HEK293 (cell line): ENCODE measurements around the gene KCNJ6.

ENCODE experiments used
- CTCF ChIA-PET: fragments of 350-600 bp; formaldehyde crosslinking; extraction: SDS; loops from one replicate; lab custom pipeline; 2021; ENCODE audit warnings: antibody characterized with exemption; lab: Yijun Ruan, JAX
- POLR2A ChIA-PET: fragments of 300-600 bp; formaldehyde crosslinking; extraction: SDS; loops from one replicate; lab custom pipeline; 2020; ENCODE audit warnings: antibody characterized with exemption, inconsistent platforms; lab: Yijun Ruan, JAX
- H3K27ac ChIP-seq: fragments of 200-500 bp; sonication (Bioruptor generic); 2 replicates; pipeline ENCODE4 v1.5.1; 2014; ENCODE audit warnings: low read depth, low read length, control low read depth, inconsistent platforms; ENCODE audit errors: extremely low read depth
- H3K36me3 ChIP-seq, 2 experiments: fragments of 200-500 bp in 1 of 2; sonication (Bioruptor generic) in 1 of 2; 1 replicate in 1 of 2; 2 replicates in 1 of 2; pipeline ENCODE4 v1.5.1; 2014 to 2017; ENCODE audit warnings: inconsistent platforms in 2 of 2, low read length in 2 of 2; ENCODE audit not compliant: control insufficient read depth in 2 of 2, insufficient read depth in 1 of 2
- H3K4me1 ChIP-seq: fragments of 200-500 bp; sonication (Bioruptor generic); 2 replicates; pipeline ENCODE4 v1.5.1; 2014; ENCODE audit warnings: mild to moderate bottlenecking, low read length, inconsistent platforms; ENCODE audit not compliant: control insufficient read depth, insufficient read depth
- H3K4me3 ChIP-seq: 2 replicates; pipeline ENCODE4 v1.5.1; 2011; ENCODE audit warnings: low read depth, mild to moderate bottlenecking, control low read depth, low read length, moderate library complexity
- H3K9me3 ChIP-seq: fragments of 200-500 bp; sonication (Bioruptor generic); 2 replicates; pipeline ENCODE4 v1.5.1; 2014; ENCODE audit warnings: low read depth, low read length, inconsistent platforms; ENCODE audit not compliant: control insufficient read depth, insufficient read depth
- HOXC10 ChIP-seq: sonication (generic); formaldehyde crosslinking; IDR thresholded peaks from 2 replicates; pipeline ENCODE4 v1.8.1; 2023; ENCODE audit warnings: mild to moderate bottlenecking, missing genetic modification reagents
- KLF1 ChIP-seq: fragments of 450-650 bp; formaldehyde crosslinking; IDR thresholded peaks from 2 replicates; pipeline ENCODE4 v1.5.1; 2016; ENCODE audit warnings: missing biosample characterization, missing genetic modification characterization
- KLF9 ChIP-seq: fragments of 450-650 bp; formaldehyde crosslinking; IDR thresholded peaks from 2 replicates; pipeline ENCODE4 v1.5.1; 2016; ENCODE audit warnings: missing biosample characterization, missing genetic modification characterization, low read depth
- MZF1 ChIP-seq: fragments of 450-650 bp; formaldehyde crosslinking; IDR thresholded peaks from 2 replicates; pipeline ENCODE4 v1.5.1; 2017; ENCODE audit warnings: missing biosample characterization, missing genetic modification characterization, borderline replicate concordance
- REPIN1 ChIP-seq: fragments of 450-650 bp; formaldehyde crosslinking; IDR thresholded peaks from 2 replicates; pipeline ENCODE4 v1.5.1; 2017; ENCODE audit warnings: missing biosample characterization, missing genetic modification characterization, low read depth
- SP3 ChIP-seq: fragments of 450-650 bp; formaldehyde crosslinking; IDR thresholded peaks from 2 replicates; pipeline ENCODE4 v1.5.1; 2016; ENCODE audit warnings: missing biosample characterization, missing genetic modification characterization
- TRIM28 ChIP-seq: IDR thresholded peaks from 2 replicates; pipeline ENCODE4 v1.6.1; 2011; ENCODE audit warnings: low read length, control low read depth, borderline replicate concordance
- YY2 ChIP-seq: fragments of 450-650 bp; formaldehyde crosslinking; IDR thresholded peaks from 2 replicates; pipeline ENCODE4 v1.5.1; 2016; ENCODE audit warnings: missing biosample characterization, missing genetic modification characterization
- ZBTB20 ChIP-seq: fragments of 450-650 bp; formaldehyde crosslinking; IDR thresholded peaks from 2 replicates; pipeline ENCODE4 v1.5.1; 2016; ENCODE audit warnings: missing biosample characterization, missing genetic modification characterization
- ZFP3 ChIP-seq: fragments of 450-650 bp; formaldehyde crosslinking; IDR thresholded peaks from 2 replicates; pipeline ENCODE4 v1.5.1; 2016; ENCODE audit warnings: low read depth, missing biosample characterization, missing genetic modification characterization
- ZNF169 ChIP-seq: fragments of 450-650 bp; formaldehyde crosslinking; IDR thresholded peaks from 2 replicates; pipeline ENCODE4 v1.5.1; 2016; ENCODE audit warnings: missing biosample characterization, missing genetic modification characterization
- ZNF175 ChIP-seq: fragments of 450-650 bp; formaldehyde crosslinking; IDR thresholded peaks from 2 replicates; pipeline ENCODE4 v1.5.1; 2016; ENCODE audit warnings: missing biosample characterization, missing genetic modification characterization
- ZNF19 ChIP-seq: fragments of 450-650 bp; formaldehyde crosslinking; IDR thresholded peaks from 2 replicates; pipeline ENCODE4; 2016; ENCODE audit warnings: missing biosample characterization, missing genetic modification characterization, low read depth
- ZNF24 ChIP-seq: fragments of 450-650 bp; formaldehyde crosslinking; IDR thresholded peaks from 2 replicates; pipeline ENCODE4 v1.5.1; 2016; ENCODE audit warnings: missing biosample characterization, missing genetic modification characterization
- ZNF248 ChIP-seq: fragments of 450-650 bp; formaldehyde crosslinking; IDR thresholded peaks from 2 replicates; pipeline ENCODE4 v1.5.1; 2017; ENCODE audit warnings: missing biosample characterization, missing genetic modification characterization
- ZNF274 ChIP-seq, 2 experiments: fragments of 200-500 bp in 1 of 2; fragments of 450-650 bp in 1 of 2; sonication (Bioruptor generic) in 1 of 2; formaldehyde crosslinking in 1 of 2; IDR thresholded peaks; 2 replicates each; pipeline versions ENCODE4 v1.5.1 to v1.6.1; 2014 to 2016; ENCODE audit warnings: borderline replicate concordance in 1 of 2, inconsistent platforms in 1 of 2, low read length in 1 of 2, missing biosample characterization in 1 of 2, missing genetic modification characterization in 1 of 2
- ZNF366 ChIP-seq: fragments of 450-650 bp; formaldehyde crosslinking; conservative IDR thresholded peaks from 2 replicates; pipeline ENCODE4 v1.5.1; 2016; ENCODE audit warnings: missing biosample characterization, missing genetic modification characterization
- ZNF529 ChIP-seq: fragments of 450-650 bp; formaldehyde crosslinking; IDR thresholded peaks from 2 replicates; pipeline ENCODE4 v1.5.1; 2017; ENCODE audit warnings: missing genetic modification characterization, missing biosample characterization; ENCODE audit not compliant: insufficient replicate concordance
- ZNF555 ChIP-seq: fragments of 450-650 bp; formaldehyde crosslinking; conservative IDR thresholded peaks from 2 replicates; pipeline ENCODE4 v1.5.1; 2017; ENCODE audit warnings: missing biosample characterization, mild to moderate bottlenecking, missing genetic modification characterization, inconsistent platforms
- ZNF623 ChIP-seq: fragments of 450-650 bp; formaldehyde crosslinking; IDR thresholded peaks from 2 replicates; pipeline ENCODE4 v1.5.1; 2016; ENCODE audit warnings: missing biosample characterization, missing genetic modification characterization
- ZNF670 ChIP-seq: fragments of 450-650 bp; formaldehyde crosslinking; IDR thresholded peaks from 2 replicates; pipeline ENCODE4 v1.5.1; 2016; ENCODE audit warnings: missing biosample characterization, missing genetic modification characterization, low read depth
- ZNF792 ChIP-seq: fragments of 450-650 bp; formaldehyde crosslinking; IDR thresholded peaks from 2 replicates; pipeline ENCODE4 v1.5.1; 2016; ENCODE audit warnings: missing biosample characterization, missing genetic modification characterization
- ZNF837 ChIP-seq: fragments of 450-650 bp; formaldehyde crosslinking; IDR thresholded peaks from 2 replicates; pipeline ENCODE4 v1.5.1; 2016; ENCODE audit warnings: missing biosample characterization, missing genetic modification characterization
- ZXDB ChIP-seq: fragments of 450-650 bp; formaldehyde crosslinking; IDR thresholded peaks from 2 replicates; pipeline ENCODE4 v1.5.1; 2016; ENCODE audit warnings: missing biosample characterization, missing genetic modification characterization
- TF ChIP-seq, protein P1 (sequence below): fragments of 450-650 bp; formaldehyde crosslinking; IDR thresholded peaks from 2 replicates; pipeline ENCODE4 v1.5.1; 2016; ENCODE audit warnings: missing biosample characterization, missing genetic modification characterization
- TF ChIP-seq, protein P2 (sequence below): fragments of 450-650 bp; formaldehyde crosslinking; IDR thresholded peaks from 2 replicates; pipeline ENCODE4 v1.5.1; 2017; ENCODE audit warnings: missing biosample characterization, missing genetic modification characterization
- TF ChIP-seq, protein P3 (sequence below): fragments of 450-650 bp; formaldehyde crosslinking; IDR thresholded peaks from 2 replicates; pipeline ENCODE4 v1.5.1; 2016; ENCODE audit warnings: missing biosample characterization, missing genetic modification characterization
- TF ChIP-seq, protein P4 (sequence below): fragments of 450-650 bp; formaldehyde crosslinking; IDR thresholded peaks from 2 replicates; pipeline ENCODE4 v1.5.1; 2016; ENCODE audit warnings: missing biosample characterization, missing genetic modification characterization
- TF ChIP-seq, protein P5 (sequence below): fragments of 450-650 bp; formaldehyde crosslinking; IDR thresholded peaks from 2 replicates; pipeline ENCODE4 v1.5.1; 2016; ENCODE audit warnings: missing biosample characterization, missing genetic modification characterization

Gene KCNJ6

DNA sequence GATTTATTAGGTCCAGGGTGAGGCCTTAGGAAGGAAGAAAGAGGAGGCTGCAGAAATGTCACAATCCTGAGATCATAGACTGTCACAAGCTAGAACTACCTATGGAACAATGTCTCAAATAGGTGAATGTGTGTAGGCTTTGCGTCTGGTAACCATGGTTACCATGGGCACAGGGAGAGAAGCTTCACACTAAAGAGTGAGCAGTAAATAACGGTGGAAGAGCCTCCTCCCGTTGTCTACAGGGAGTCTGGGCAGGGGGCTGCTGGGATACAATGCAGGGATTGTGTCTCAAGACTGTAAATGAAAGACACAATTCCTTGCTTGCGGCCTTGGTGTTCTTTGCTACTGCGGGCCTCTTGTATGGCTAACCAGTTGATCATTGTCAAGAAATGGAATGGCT, 28.2 kb upstream of the KCNJ6 start:
- no peak overlapping the region for H3K27ac ChIP-seq
- POLR2A ChIA-PET: no interaction called here
- TF ChIP-seq MZF1 (tag by site-specific recombination) (no peak), ZNF175 (no peak), ZNF366 (tag by site-specific recombination) (no peak), TRIM28 (no peak), ZNF529 (tag by site-specific recombination) (no peak), ZFP3 (no peak), KLF9 (tag by site-specific recombination) (no peak), ZNF169 (no peak), ZNF19 (tag by site-specific recombination) (no peak), REPIN1 (tag by site-specific recombination) (no peak), ZNF792 (tag by site-specific recombination) (no peak)
- TF ChIP-seq, protein P1, sequence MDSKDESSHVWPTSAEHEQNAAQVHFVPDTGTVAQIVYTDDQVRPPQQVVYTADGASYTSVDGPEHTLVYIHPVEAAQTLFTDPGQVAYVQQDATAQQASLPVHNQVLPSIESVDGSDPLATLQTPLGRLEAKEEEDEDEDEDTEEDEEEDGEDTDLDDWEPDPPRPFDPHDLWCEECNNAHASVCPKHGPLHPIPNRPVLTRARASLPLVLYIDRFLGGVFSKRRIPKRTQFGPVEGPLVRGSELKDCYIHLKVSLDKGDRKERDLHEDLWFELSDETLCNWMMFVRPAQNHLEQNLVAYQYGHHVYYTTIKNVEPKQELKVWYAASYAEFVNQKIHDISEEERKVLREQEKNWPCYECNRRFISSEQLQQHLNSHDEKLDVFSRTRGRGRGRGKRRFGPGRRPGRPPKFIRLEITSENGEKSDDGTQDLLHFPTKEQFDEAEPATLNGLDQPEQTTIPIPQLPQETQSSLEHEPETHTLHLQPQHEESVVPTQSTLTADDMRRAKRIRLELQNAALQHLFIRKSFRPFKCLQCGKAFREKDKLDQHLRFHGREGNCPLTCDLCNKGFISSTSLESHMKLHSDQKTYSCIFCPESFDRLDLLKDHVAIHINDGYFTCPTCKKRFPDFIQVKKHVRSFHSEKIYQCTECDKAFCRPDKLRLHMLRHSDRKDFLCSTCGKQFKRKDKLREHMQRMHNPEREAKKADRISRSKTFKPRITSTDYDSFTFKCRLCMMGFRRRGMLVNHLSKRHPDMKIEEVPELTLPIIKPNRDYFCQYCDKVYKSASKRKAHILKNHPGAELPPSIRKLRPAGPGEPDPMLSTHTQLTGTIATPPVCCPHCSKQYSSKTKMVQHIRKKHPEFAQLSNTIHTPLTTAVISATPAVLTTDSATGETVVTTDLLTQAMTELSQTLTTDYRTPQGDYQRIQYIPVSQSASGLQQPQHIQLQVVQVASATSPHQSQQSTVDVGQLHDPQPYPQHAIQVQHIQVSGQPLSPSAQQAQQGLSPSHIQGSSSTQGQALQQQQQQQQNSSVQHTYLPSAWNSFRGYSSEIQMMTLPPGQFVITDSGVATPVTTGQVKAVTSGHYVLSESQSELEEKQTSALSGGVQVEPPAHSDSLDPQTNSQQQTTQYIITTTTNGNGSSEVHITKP (tag by site-specific recombination): no peak
- TF ChIP-seq, protein P2, sequence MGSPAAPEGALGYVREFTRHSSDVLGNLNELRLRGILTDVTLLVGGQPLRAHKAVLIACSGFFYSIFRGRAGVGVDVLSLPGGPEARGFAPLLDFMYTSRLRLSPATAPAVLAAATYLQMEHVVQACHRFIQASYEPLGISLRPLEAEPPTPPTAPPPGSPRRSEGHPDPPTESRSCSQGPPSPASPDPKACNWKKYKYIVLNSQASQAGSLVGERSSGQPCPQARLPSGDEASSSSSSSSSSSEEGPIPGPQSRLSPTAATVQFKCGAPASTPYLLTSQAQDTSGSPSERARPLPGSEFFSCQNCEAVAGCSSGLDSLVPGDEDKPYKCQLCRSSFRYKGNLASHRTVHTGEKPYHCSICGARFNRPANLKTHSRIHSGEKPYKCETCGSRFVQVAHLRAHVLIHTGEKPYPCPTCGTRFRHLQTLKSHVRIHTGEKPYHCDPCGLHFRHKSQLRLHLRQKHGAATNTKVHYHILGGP (tag by site-specific recombination): no peak
- TF ChIP-seq, protein P3, sequence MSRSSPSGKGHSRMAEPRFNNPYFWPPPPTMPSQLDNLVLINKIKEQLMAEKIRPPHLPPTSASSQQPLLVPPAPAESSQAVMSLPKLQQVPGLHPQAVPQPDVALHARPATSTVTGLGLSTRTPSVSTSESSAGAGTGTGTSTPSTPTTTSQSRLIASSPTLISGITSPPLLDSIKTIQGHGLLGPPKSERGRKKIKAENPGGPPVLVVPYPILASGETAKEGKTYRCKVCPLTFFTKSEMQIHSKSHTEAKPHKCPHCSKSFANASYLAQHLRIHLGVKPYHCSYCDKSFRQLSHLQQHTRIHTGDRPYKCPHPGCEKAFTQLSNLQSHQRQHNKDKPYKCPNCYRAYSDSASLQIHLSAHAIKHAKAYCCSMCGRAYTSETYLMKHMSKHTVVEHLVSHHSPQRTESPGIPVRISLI: no peak
- CTCF ChIA-PET: no interaction called here
- no peaks in the 10 kb centered on the region for H3K36me3 ChIP-seq
- H3K4me1 ChIP-seq: no peaks in the 10 kb centered on the region
- H3K9me3 ChIP-seq: no peaks in the 10 kb centered on the region
- no peak overlapping the region for H3K4me3 ChIP-seq

DNA sequence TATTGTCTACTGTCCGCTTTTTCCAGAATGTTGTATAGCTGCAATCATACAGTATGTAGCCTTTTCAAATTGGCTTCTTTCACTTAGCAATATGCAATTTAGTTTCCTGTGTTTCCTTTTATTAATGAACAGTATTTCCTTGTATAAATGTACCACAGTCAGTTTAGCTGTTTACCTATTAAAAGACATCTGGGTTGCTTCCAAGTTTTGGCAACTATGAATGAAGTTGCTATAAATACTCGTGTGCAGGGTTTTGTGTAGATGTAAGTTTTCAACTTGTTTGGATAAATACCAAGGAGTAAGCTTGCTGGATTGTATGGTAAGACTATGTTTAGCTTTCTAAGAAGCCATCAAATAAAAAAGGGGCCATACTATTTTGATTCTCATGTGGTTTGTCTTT, 24.4 kb upstream of the KCNJ6 start:
- ChIA-PET POLR2A (no interaction called here), CTCF (interaction anchor here (0.5 to 0.6 kb wide), 2 partner anchors 24 to 411 kb away, joined by 3 read pairs; no protein-coding TSS in a partner anchor)
- H3K4me1 ChIP-seq: no peaks in the 10 kb centered on the region
- no peaks in the 10 kb centered on the region for H3K36me3 ChIP-seq
- H3K27ac ChIP-seq: no peak overlapping the region
- H3K4me3 ChIP-seq: no peak overlapping the region
- H3K9me3 ChIP-seq: no peaks in the 10 kb centered on the region
- TF ChIP-seq SP3 (tag by site-specific recombination): no peak
- TF ChIP-seq ZNF555 (tag by site-specific recombination): no peak
- TF ChIP-seq, protein P4, sequence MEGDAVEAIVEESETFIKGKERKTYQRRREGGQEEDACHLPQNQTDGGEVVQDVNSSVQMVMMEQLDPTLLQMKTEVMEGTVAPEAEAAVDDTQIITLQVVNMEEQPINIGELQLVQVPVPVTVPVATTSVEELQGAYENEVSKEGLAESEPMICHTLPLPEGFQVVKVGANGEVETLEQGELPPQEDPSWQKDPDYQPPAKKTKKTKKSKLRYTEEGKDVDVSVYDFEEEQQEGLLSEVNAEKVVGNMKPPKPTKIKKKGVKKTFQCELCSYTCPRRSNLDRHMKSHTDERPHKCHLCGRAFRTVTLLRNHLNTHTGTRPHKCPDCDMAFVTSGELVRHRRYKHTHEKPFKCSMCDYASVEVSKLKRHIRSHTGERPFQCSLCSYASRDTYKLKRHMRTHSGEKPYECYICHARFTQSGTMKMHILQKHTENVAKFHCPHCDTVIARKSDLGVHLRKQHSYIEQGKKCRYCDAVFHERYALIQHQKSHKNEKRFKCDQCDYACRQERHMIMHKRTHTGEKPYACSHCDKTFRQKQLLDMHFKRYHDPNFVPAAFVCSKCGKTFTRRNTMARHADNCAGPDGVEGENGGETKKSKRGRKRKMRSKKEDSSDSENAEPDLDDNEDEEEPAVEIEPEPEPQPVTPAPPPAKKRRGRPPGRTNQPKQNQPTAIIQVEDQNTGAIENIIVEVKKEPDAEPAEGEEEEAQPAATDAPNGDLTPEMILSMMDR (tag by site-specific recombination): no peak
- TF ChIP-seq KLF1 (tag by site-specific recombination): no peak
- TF ChIP-seq, protein P5, sequence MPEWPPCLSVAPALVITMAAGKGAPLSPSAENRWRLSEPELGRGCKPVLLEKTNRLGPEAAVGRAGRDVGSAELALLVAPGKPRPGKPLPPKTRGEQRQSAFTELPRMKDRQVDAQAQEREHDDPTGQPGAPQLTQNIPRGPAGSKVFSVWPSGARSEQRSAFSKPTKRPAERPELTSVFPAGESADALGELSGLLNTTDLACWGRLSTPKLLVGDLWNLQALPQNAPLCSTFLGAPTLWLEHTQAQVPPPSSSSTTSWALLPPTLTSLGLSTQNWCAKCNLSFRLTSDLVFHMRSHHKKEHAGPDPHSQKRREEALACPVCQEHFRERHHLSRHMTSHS (tag by site-specific recombination): no peak
- no peak for TF ChIP-seq ZNF24 (tag by site-specific recombination)
- TF ChIP-seq ZNF837 (tag by site-specific recombination): no peak
- no peak for TF ChIP-seq ZNF248 (tag by site-specific recombination)
- no peak for TF ChIP-seq ZNF274 (IDR thresholded peaks at IDR 0.05; ENCODE audit: low read length)
- no peak for TF ChIP-seq ZNF274 (tag by site-specific recombination; IDR thresholded peaks at IDR 0.05; ENCODE audit: borderline replicate concordance)
- TF ChIP-seq ZNF623 (tag by site-specific recombination): no peak
- TF ChIP-seq ZBTB20: no peak
- TF ChIP-seq YY2 (tag by site-specific recombination): no peak
- TF ChIP-seq ZNF670 (tag by site-specific recombination): no peak
- TF ChIP-seq HOXC10 (CRISPR knock-in tag): no peak
- no peak for TF ChIP-seq ZXDB
